NB4 (cell line): ENCODE results near the gene CAPN11.

Experiments
- MYC ChIP-seq: IDR thresholded peaks from 2 replicates; pipeline ENCODE4 v1.6.1; 2011; ENCODE audit warnings: low read depth, low read length
- POLR2A ChIP-seq: IDR thresholded peaks from 2 replicates; pipeline ENCODE4 v1.6.1; 2011; ENCODE audit warnings: mild to moderate bottlenecking; ENCODE audit not compliant: insufficient read length; ENCODE audit errors: extremely low read depth
- TF ChIP-seq, protein P1 (sequence below): IDR thresholded peaks from one replicate; pipeline ENCODE4 v1.5.1; 2012; ENCODE audit warnings: low read depth, low read length
- TF ChIP-seq, protein P2 (sequence below): IDR thresholded peaks from 2 replicates; pipeline ENCODE4 v1.6.1; 2011; ENCODE audit warnings: low read depth, low read length

DNA sequence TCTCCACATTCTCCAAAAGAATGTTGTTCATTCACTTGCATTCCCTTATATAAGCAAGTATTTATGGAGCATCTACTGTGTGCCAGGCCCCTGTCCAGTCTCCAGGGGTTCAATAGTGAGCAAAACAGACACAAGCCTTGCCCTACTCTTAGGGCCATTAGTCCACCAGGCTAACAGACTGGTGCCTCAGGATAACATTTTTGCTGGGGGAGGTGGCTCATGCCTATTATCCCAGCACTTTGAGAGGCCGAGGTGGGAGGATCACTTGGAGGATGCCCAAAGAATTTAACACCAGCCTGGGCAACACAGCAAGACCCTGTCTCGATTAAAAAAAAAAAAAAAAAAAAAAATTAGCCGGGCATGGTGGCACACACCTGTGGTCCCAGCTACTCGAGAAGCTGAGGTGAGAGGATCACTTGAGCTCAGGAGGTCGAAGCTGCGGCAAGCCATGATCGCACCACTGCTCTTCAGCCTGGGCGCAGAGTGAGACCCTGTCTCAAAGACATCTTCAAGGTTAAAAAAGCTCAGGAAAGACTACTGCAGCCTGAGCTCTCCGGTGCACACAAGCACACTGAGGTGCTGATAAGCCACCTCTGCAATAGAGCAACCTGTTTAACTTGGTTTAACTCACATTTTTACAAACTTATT is 19.9 kb downstream of the CAPN11 start:
- TF ChIP-seq, protein P1, sequence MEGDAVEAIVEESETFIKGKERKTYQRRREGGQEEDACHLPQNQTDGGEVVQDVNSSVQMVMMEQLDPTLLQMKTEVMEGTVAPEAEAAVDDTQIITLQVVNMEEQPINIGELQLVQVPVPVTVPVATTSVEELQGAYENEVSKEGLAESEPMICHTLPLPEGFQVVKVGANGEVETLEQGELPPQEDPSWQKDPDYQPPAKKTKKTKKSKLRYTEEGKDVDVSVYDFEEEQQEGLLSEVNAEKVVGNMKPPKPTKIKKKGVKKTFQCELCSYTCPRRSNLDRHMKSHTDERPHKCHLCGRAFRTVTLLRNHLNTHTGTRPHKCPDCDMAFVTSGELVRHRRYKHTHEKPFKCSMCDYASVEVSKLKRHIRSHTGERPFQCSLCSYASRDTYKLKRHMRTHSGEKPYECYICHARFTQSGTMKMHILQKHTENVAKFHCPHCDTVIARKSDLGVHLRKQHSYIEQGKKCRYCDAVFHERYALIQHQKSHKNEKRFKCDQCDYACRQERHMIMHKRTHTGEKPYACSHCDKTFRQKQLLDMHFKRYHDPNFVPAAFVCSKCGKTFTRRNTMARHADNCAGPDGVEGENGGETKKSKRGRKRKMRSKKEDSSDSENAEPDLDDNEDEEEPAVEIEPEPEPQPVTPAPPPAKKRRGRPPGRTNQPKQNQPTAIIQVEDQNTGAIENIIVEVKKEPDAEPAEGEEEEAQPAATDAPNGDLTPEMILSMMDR, result no peak
- TF ChIP-seq MYC, result no peak
- TF ChIP-seq, protein P2, sequence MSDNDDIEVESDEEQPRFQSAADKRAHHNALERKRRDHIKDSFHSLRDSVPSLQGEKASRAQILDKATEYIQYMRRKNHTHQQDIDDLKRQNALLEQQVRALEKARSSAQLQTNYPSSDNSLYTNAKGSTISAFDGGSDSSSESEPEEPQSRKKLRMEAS, result no peak
- no peak for TF ChIP-seq POLR2A
